RWPE1 (cell line): ENCODE data around the gene FAM151A.

ENCODE experiments used
- CTCF ChIA-PET: fragments of 350-600 bp; sonication (Branson Sonifier 250); formaldehyde crosslinking; extraction: SDS; loops from one replicate; lab custom pipeline; 2021; lab: Yijun Ruan, JAX
- POLR2A ChIA-PET: fragments of 400-600 bp; formaldehyde crosslinking; extraction: SDS; loops from one replicate; lab custom pipeline; 2020; ENCODE audit warnings: antibody characterized with exemption; ENCODE audit not compliant: low non-redundant PET; lab: Yijun Ruan, JAX
- DNase-seq: peaks from one replicate; pipeline ENCODE4 v3.0.0; 2012; ENCODE audit warnings: low spot score
- H3K27ac ChIP-seq: fragments of 450-650 bp; 2 replicates; pipeline ENCODE4 v1.5.1; 2017
- TF ChIP-seq, protein P1 (sequence below): fragments of 450-650 bp; conservative IDR thresholded peaks from 2 replicates; pipeline ENCODE4 v1.5.1; 2017; ENCODE audit warnings: low read depth, mild to moderate bottlenecking

The FAM151A gene

DNA sequence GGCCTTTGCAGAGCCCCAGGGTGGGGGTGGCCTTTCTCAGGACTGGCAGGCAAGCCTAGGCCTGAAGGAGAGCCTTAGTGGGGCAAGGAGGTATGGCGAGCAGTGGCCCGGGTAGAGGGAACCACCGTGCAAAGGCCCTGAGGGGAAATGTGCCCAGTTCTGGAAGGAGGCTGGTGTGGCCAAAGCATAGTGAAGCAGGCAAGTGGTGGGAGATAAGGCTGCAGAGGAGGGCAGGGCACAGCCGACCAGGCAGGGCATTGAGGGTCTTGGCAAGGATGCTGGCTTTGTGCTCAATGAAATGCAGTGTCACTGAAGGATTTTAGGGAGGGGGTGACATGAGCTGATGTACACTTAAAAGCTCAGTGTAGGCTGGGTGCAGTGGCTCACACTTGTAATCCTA is 41.0 kb upstream of the FAM151A start:
- DNase-seq, result no peak
- TF ChIP-seq, protein P1, sequence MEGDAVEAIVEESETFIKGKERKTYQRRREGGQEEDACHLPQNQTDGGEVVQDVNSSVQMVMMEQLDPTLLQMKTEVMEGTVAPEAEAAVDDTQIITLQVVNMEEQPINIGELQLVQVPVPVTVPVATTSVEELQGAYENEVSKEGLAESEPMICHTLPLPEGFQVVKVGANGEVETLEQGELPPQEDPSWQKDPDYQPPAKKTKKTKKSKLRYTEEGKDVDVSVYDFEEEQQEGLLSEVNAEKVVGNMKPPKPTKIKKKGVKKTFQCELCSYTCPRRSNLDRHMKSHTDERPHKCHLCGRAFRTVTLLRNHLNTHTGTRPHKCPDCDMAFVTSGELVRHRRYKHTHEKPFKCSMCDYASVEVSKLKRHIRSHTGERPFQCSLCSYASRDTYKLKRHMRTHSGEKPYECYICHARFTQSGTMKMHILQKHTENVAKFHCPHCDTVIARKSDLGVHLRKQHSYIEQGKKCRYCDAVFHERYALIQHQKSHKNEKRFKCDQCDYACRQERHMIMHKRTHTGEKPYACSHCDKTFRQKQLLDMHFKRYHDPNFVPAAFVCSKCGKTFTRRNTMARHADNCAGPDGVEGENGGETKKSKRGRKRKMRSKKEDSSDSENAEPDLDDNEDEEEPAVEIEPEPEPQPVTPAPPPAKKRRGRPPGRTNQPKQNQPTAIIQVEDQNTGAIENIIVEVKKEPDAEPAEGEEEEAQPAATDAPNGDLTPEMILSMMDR, result no peak
- ChIA-PET CTCF (interaction anchor here (0.8 kb wide), 1 partner anchor 17 kb away, joined by 4 read pairs; no protein-coding TSS in a partner anchor), POLR2A (no interaction called here)
- H3K27ac ChIP-seq, result no peak overlapping the region

DNA sequence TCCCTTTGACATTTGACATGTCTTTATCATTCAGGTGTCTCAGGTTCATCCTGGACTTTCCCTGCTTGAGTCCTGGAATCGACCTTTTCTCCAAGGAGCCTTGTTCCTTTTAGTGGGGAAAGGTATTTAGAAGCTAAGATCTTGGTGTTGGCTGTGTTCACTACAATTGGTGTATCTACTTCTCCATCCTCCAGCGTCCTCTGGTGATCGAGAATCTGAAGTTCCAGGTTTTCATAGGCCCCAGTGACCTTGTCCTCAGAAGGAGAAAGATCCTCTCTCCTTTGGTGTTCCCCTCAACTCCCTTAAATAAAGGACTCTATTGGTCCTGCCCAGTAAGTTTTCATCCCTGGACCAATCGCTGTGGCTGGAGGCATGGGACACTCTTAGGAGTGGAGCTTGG is 40.4 kb upstream of the FAM151A start:
- no peak for DNase-seq
- POLR2A ChIA-PET, result no interaction called here

DNA sequence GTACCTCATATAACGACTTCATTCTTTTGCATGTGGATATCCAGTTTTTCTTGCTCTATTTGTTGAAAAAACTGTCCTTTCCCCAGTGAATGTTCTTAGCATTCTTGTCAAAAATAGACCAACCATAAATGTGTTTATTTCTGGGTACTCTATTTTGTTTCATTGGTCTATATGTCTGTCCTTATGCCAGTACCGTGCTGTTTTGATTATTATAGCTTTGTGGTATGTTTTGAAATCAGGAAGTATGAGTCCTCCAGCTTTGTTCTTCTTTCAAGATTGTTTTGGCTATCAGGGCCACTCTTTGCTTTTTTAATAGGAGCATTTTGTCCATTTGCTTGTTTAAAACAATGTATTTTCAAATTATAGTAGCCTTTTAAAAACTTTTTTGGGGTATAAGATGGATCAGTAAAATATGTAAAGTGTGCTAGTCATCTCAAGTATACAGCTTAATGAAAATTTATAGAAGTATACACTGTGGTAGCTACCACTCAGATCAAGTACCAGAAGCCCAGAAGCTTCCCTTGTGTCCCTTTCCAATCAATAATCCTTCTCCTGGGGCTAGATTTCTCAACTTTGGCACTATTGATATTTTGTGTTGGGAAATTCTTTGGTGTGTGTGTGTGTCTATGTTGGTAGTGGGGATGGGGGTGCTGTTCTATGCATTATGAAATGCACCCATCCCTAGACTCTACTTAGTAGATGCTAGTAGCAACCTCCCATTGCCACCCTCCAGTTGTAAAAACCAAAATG is 35.0 kb upstream of the FAM151A start:
- TF ChIP-seq, protein P1, result no peak
- DNase-seq, result no peak
- ChIA-PET CTCF (no interaction called here), POLR2A (no interaction called here)
- H3K27ac ChIP-seq, result no peak overlapping the region

More for the DNA sequence above, 40.4 kb upstream of the FAM151A start:
- TF ChIP-seq, protein P1, result no peak
- CTCF ChIA-PET, result interaction anchor here (0.6 to 0.8 kb wide), 2 partner anchors 11 to 17 kb away, joined by 4 to 7 read pairs; no protein-coding TSS in a partner anchor
- no peak overlapping the region for H3K27ac ChIP-seq

DNA sequence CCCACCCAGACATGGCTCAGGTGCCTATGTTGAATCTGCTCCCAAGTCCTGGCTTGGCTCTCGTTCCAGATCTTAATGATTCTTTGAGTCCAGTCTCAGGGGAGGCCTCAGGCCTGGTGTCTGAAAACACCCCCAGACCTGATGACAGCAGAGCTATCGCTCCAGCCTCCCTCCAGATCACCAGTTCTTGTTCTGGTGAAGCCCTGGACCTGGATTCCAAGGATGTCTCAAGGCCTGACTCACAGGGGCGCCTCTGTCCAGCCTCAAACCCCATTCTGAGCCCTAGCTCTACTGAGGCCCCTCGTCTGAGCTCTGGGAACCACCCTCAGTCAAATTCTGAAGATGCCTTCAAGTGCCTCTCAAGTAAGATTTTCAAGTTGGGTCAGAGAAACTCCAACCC is 29.7 kb upstream of the FAM151A start:
- TF ChIP-seq, protein P1, result no peak
- no peak overlapping the region for H3K27ac ChIP-seq
- POLR2A ChIA-PET, result no interaction called here
- CTCF ChIA-PET, result no interaction called here
- no peak for DNase-seq

DNA sequence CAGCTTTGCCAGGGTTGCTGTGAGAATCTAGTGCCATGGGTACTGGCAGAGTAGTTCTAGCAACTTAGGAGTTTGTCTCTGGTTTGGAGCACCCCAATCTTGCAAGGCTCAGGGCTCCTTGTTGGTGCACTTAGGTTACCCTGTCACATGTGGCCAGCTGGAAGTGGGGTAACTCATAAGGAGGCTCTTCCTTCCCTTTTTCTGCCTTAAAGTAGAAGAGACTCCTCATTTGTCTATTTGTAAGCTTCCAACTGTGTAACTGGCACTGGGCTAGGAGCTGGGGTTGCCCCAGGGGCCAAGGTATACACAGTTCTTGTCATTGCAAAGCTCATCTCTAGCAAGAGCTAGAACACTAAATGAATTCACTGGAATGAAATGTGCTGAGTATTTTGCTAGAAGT is 28.8 kb upstream of the FAM151A start:
- no peak overlapping the region for H3K27ac ChIP-seq
- TF ChIP-seq, protein P1, result no peak
- POLR2A ChIA-PET, result no interaction called here
- no peak for DNase-seq
- CTCF ChIA-PET, result interaction anchor here (0.5 kb wide), 1 partner anchor 70 kb away, joined by 3 read pairs; no protein-coding TSS in a partner anchor

DNA sequence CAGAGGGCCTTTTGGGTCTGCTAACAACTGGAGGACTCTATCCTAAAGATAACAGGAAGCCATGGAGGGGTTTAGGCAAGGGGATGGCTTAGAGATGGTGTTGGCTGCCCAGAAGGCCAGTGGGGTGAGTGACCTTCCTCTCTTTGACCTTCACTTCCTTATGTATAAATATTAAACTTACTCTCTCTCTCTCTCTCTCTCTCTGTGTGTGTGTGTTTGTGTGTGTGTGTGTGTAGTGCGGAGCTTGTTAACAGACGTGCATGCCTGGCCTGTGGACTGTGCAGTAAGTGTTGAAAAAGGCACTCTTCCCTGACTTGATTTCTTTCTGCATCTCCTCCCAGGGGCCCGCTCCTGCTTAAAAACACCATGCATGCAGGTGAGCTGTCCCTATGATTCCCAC is 28.3 kb upstream of the FAM151A start:
- no peak for DNase-seq
- no peak overlapping the region for H3K27ac ChIP-seq
- TF ChIP-seq, protein P1, result no peak
- CTCF ChIA-PET, result no interaction called here
- POLR2A ChIA-PET, result no interaction called here
